GM06990 (cell line): ENCODE data around the gene KRT6C.
"Not testable (repeated sequence)": the region's sequence is repeated elsewhere in the genome, so short reads cannot be mapped to it uniquely, and the experiment has no call there.

Source experiments
- DNase-seq: peaks from one replicate; pipeline ENCODE4 v3.0.0-alpha.2; 2011; ENCODE audit not compliant: insufficient read length; ENCODE audit errors: extremely low read depth
- H3K27me3 ChIP-seq: replicated peaks from 2 replicates; pipeline ENCODE4 v1.6.0; 2011; ENCODE audit warnings: low read length; ENCODE audit not compliant: control insufficient read depth, insufficient read depth
- H3K36me3 ChIP-seq: 2 replicates; pipeline ENCODE4 v1.5.1; 2011; ENCODE audit warnings: low read length; ENCODE audit not compliant: control insufficient read depth, insufficient read depth
- H3K4me3 ChIP-seq: replicated peaks from 2 replicates; pipeline ENCODE4 v1.5.1; 2011; ENCODE audit warnings: low read depth, mild to moderate bottlenecking, control low read depth, low read length
- TF ChIP-seq, protein P1 (sequence below): IDR thresholded peaks from 2 replicates; pipeline ENCODE4 v1.5.1; 2011; ENCODE audit warnings: low read length, control low read depth, mild to moderate bottlenecking, inconsistent platforms; ENCODE audit not compliant: insufficient read depth, poor library complexity, severe bottlenecking

The KRT6C gene

DNA sequence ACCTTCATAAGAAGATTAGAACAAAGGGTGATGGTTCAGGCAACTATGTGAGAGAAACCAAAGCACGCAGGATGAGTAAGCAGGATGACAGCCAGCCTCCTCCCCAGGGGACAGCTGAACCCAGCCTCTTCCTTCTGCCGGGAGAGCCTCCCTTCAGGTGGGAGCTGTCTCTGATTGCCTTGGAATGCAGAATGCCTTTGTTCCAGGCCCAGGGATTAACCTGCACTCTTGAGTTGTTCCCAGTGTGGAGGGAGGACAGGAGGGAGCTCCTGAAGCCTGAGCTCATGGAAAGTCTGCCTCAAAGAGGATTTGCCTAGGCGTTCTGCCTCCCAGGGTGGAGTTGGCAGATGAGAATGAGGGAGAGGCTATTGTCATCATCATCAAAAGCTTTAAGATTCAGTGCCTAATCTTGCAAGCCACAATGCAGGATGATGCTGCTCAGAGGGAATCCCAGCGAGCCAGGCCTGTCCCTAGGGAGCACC, 23.0 kb upstream of the KRT6C start:
- TF ChIP-seq, protein P1, sequence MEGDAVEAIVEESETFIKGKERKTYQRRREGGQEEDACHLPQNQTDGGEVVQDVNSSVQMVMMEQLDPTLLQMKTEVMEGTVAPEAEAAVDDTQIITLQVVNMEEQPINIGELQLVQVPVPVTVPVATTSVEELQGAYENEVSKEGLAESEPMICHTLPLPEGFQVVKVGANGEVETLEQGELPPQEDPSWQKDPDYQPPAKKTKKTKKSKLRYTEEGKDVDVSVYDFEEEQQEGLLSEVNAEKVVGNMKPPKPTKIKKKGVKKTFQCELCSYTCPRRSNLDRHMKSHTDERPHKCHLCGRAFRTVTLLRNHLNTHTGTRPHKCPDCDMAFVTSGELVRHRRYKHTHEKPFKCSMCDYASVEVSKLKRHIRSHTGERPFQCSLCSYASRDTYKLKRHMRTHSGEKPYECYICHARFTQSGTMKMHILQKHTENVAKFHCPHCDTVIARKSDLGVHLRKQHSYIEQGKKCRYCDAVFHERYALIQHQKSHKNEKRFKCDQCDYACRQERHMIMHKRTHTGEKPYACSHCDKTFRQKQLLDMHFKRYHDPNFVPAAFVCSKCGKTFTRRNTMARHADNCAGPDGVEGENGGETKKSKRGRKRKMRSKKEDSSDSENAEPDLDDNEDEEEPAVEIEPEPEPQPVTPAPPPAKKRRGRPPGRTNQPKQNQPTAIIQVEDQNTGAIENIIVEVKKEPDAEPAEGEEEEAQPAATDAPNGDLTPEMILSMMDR = no peak
- no peaks in the 10 kb centered on the region for H3K36me3 ChIP-seq
- peaks cover 2% of the 10 kb centered on the region for H3K27me3 ChIP-seq
- no peak for DNase-seq
- H3K4me3 ChIP-seq = no peak overlapping the region

- DNase-seq = no peak
- TF ChIP-seq, protein P1 = no peak
- Histone ChIP-seq H3K36me3 (no peaks in the 10 kb centered on the region), H3K4me3 (no peak overlapping the region), H3K27me3 (peaks cover 2% of the 10 kb centered on the region)
Measured at GRCh38 chr12:52496054-52496453, 22.4 kb upstream of the KRT6C start.

GRCh38 chr12:52495389-52495788, 21.8 kb upstream of the KRT6C start:
- DNase-seq = no peak
- H3K27me3 ChIP-seq = peaks cover 2% of the 10 kb centered on the region
- no peak overlapping the region for H3K4me3 ChIP-seq
- TF ChIP-seq, protein P1 = no peak
- H3K36me3 ChIP-seq = no peaks in the 10 kb centered on the region

- H3K4me3 ChIP-seq = no peak overlapping the region
- peaks cover 2% of the 10 kb centered on the region for H3K27me3 ChIP-seq
- TF ChIP-seq, protein P1 = no peak
- no peaks in the 10 kb centered on the region for H3K36me3 ChIP-seq
- no peak for DNase-seq
Measured at GRCh38 chr12:52494518-52494917, 20.9 kb upstream of the KRT6C start.

DNA sequence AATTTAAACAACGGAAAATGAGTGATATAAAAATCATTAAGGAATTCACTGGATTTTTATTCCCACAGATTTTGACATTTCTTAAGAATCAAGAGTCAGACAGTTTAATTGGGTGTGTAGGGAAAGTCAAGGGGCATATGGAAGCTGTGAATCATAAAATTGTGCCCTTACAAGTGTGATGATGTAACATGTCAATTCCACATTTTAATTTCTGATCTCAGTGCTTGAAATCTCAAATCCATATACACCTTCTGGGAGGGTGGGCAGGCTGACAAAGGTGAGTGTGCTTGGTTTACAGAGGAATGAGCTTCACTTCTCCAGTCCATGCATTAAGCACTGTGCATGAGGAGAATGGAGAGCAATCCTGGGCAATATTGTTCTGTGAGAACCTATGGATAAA, 20.5 kb upstream of the KRT6C start:
- peaks cover 2% of the 10 kb centered on the region for H3K27me3 ChIP-seq
- no peak for DNase-seq
- H3K36me3 ChIP-seq = no peaks in the 10 kb centered on the region
- TF ChIP-seq, protein P1 = no peak
- no peak overlapping the region for H3K4me3 ChIP-seq

DNA sequence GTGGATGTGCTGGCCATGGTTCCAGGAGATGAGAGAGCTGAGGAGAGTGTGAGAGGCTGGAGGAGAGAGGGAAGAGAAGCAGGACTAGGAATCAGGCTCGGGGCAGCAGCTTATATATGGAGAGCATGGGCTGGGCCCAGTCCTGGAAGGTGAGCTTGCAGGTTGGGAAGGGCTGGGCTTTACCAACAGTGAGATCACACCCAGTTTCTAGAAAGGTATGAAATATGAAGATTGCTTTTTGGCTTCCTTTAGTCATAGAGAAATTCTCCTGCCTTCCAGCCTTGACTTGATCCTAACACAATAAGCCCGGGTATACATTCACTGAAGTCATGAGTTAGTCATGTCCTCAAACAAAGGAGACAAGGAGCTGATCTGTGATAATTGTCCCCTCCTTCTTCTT, 19.6 kb upstream of the KRT6C start, which contains the start of gene KRT6A:
Gene KRT6A (minus strand): TSS at position 86 of the 400 bp plus-strand sequence. CDS start 69 bp downstream, at position 17.
- TF ChIP-seq, protein P1 = no peak
- DNase-seq = no peak

DNA sequence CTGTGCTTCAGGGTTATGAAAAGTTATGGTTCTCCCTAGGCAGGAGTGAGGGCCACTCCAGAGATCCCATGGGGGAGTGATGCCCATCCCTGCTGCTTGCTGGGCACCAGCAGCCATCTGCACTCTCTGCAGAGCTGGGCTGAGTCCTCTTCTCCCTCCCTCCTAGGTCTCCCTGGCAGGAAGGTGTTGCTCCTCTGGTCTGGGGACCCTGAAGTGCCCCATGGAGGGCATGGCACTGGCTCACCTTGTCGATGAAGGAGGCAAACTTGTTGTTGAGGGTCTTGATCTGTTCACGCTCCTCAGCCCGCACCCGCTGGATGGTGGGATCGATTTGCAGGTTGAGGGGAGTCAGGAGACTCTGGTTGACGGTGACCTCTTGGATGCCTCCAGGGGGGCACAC, 18.8 kb upstream of the KRT6C start:
- not testable (repeated sequence) for H3K4me3 ChIP-seq, DNase-seq, H3K27me3 ChIP-seq, H3K36me3 ChIP-seq

More for the DNA sequence above, 19.6 kb upstream of the KRT6C start, which contains the start of gene KRT6A:
- H3K27me3 ChIP-seq = peaks cover under 1% of the 10 kb centered on the region
- H3K4me3 ChIP-seq = no peak within 1 kb of the TSS
- H3K36me3 ChIP-seq = no peaks in the 10 kb centered on the region

GRCh38 chr12:52491495-52491894, 17.9 kb upstream of the KRT6C start:
- not testable (repeated sequence) for DNase-seq, H3K27me3 ChIP-seq, H3K36me3 ChIP-seq, H3K4me3 ChIP-seq
